Activated CD4-positive, alpha-beta T cell treated with anti-CD3 and anti-CD28 coated beads, Interleukin-2, amount 10 ng/mL, durations not matched to agents 7 days and 5 days (primary cell): ENCODE results near the gene TDRD9. TPM values are rescaled to one million over a fixed set of nuclear protein-coding genes. Genes with fewer than 3 reads are reported as not detected.
A peak's percentile ranks its signal among the peaks of the same experiment; 100 is the strongest.

ENCODE experiments used
- CTCF ChIA-PET: fragments of 350-600 bp; sonication (Branson Sonifier 250); formaldehyde crosslinking; loops from one replicate; lab custom pipeline; 2021; ENCODE audit warnings: antibody characterized with exemption; lab: Charles Lee
- POLR2A ChIA-PET: fragments of 350-600 bp; sonication (Branson Sonifier 250); formaldehyde crosslinking; loops from one replicate; lab custom pipeline; 2021; ENCODE audit warnings: antibody characterized with exemption; lab: Charles Lee
- DNase-seq: peaks from one replicate; pipeline ENCODE4 v3.0.0-alpha.2; 2020
- H3K27ac Mint-ChIP-seq: one replicate; pipeline ENCODE4 v1.8.0; 2021; ENCODE audit warnings: mild to moderate bottlenecking, moderate library complexity, mixed read lengths
- H3K27me3 Mint-ChIP-seq: one replicate; pipeline ENCODE4 v1.8.0; 2021; ENCODE audit warnings: mixed read lengths
- H3K36me3 Mint-ChIP-seq: one replicate; pipeline ENCODE4 v1.8.0; 2021; ENCODE audit warnings: low read depth, mixed read lengths
- H3K4me1 Mint-ChIP-seq: one replicate; pipeline ENCODE4 v1.8.0; 2021; ENCODE audit warnings: mixed read lengths
- H3K4me3 Mint-ChIP-seq: one replicate; pipeline ENCODE4 v1.8.0; 2021; ENCODE audit warnings: mild to moderate bottlenecking, moderate library complexity, mixed read lengths
- H3K9me3 Mint-ChIP-seq: one replicate; pipeline ENCODE4 v1.8.0; 2021; ENCODE audit warnings: mixed read lengths
- total RNA-seq, 2 experiments: library from RNA; stranded (reverse); gene quantifications; one replicate each; pipeline ENCODE4 v1.2.3, GENCODE V29; 2021

TDRD9 gene, protein sequence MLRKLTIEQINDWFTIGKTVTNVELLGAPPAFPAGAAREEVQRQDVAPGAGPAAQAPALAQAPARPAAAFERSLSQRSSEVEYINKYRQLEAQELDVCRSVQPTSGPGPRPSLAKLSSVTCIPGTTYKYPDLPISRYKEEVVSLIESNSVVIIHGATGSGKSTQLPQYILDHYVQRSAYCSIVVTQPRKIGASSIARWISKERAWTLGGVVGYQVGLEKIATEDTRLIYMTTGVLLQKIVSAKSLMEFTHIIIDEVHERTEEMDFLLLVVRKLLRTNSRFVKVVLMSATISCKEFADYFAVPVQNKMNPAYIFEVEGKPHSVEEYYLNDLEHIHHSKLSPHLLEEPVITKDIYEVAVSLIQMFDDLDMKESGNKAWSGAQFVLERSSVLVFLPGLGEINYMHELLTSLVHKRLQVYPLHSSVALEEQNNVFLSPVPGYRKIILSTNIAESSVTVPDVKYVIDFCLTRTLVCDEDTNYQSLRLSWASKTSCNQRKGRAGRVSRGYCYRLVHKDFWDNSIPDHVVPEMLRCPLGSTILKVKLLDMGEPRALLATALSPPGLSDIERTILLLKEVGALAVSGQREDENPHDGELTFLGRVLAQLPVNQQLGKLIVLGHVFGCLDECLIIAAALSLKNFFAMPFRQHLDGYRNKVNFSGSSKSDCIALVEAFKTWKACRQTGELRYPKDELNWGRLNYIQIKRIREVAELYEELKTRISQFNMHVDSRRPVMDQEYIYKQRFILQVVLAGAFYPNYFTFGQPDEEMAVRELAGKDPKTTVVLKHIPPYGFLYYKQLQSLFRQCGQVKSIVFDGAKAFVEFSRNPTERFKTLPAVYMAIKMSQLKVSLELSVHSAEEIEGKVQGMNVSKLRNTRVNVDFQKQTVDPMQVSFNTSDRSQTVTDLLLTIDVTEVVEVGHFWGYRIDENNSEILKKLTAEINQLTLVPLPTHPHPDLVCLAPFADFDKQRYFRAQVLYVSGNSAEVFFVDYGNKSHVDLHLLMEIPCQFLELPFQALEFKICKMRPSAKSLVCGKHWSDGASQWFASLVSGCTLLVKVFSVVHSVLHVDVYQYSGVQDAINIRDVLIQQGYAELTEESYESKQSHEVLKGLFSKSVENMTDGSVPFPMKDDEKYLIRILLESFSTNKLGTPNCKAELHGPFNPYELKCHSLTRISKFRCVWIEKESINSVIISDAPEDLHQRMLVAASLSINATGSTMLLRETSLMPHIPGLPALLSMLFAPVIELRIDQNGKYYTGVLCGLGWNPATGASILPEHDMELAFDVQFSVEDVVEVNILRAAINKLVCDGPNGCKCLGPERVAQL (N-terminal part only)
- under 1 TPM; 0.60 to 0.62 TPM for total RNA-seq

DNA sequence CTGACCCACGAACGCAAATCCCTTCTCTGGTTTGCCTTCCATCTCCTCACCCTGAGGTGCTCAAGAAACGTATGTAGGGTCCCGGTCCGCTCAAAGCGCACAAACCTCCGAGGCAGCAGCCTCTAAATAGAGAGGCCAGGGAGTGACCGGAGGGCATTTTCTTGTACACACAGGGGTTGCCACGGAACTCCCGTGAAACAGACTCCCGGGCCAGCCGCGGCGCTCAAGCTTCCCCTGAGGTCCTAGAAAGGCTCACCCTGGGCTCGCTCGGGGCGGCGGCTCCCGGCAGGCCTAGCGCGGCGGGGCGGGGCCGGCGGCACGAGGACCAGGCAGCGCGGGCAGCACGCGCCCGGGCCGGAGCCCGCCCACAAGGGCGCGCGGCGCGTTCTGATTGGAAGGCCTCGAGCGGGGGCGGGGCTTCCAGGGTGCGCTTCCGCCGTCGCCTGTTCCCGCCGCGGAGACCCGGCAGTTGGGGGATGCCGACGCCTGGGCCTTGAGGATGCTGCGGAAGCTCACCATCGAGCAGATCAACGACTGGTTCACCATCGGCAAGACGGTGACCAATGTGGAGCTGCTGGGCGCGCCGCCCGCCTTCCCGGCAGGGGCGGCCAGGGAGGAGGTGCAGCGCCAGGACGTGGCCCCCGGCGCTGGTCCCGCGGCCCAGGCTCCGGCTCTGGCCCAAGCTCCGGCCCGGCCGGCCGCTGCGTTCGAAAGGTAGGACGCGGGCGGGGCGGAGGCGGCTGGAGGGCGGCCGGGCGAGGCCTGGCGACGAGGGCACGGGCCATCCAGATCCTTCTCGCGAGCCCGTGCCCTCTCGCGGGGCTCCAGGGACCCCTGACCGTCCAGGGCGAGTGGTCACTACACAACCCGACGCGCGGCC is at the start of gene TDRD9:
Gene TDRD9 (plus strand): TSS at position 446 of the 880 bp plus-strand sequence. CDS start 54 bp downstream, at position 500.
- Mint-ChIP-seq H3K36me3 (no peaks in the 10 kb centered on the region), H3K9me3 (no peaks in the 10 kb centered on the region), H3K27ac (no peak within 1 kb of the TSS), H3K4me3 (no peak within 1 kb of the TSS), H3K4me1 (no peaks in the 10 kb centered on the region), H3K27me3 (peaks cover 7% of the 10 kb centered on the region)
- ChIA-PET POLR2A (no interaction called here), CTCF (interaction anchor here (1.0 kb wide), 1 partner anchor 18 kb away, joined by 4 read pairs; no protein-coding TSS in a partner anchor)
- DNase-seq: no peak

DNA sequence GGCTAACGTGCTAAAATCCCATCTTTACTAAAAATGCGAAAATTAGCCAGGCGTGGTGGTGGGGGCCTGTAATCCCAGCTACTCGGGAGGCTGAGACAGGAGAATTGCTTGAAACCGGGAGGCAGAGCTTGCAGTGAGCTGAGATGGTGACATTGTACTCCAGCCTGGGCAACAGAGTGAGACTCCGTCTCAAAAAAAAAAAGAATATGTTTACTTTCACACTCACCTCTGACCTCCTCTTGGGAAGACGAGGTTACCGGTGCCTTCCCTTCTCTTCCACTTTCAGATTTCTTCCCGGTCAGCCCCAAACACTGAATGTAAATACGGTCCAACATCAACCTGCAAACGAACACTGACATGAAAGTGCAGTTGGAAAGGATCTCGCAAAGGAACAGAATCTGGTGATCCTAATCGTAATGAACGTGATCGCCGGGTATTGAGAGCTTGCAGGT is 49.1 kb upstream of the TDRD9 start:
- no peak for DNase-seq
- peak overlapping the region; percentile 19 for H3K4me3 Mint-ChIP-seq
- no peaks in the 10 kb centered on the region for H3K36me3 Mint-ChIP-seq
- H3K4me1 Mint-ChIP-seq: peaks cover 19% of the 10 kb centered on the region
- H3K9me3 Mint-ChIP-seq: no peaks in the 10 kb centered on the region
- peak overlapping the region; percentile 50 for H3K27ac Mint-ChIP-seq
- ChIA-PET CTCF (interaction anchor here (0.5 to 1.6 kb wide), 4 partner anchors 25 to 1224 kb away, joined by 3 to 6 read pairs (median 3); no protein-coding TSS in a partner anchor), POLR2A (no interaction called here)
- H3K27me3 Mint-ChIP-seq: no peaks in the 10 kb centered on the region

- Mint-ChIP-seq H3K27me3 (no peaks in the 10 kb centered on the region), H3K4me3 (peak overlapping the region; percentile 41), H3K9me3 (no peaks in the 10 kb centered on the region), H3K36me3 (no peaks in the 10 kb centered on the region), H3K27ac (peak overlapping the region; percentile 50), H3K4me1 (peaks cover 18% of the 10 kb centered on the region)
- no peak for DNase-seq
- ChIA-PET POLR2A (no interaction called here), CTCF (interaction anchor here (0.6 to 1.8 kb wide), 3 partner anchors 21 to 27 kb away, joined by 3 to 6 read pairs (median 3); no protein-coding TSS in a partner anchor)
These were observed 48.5 kb upstream of the TDRD9 start for GRCh38 chr14:103879570-103880347.

GRCh38 chr14:103880348-103881267 is 47.6 kb upstream of the TDRD9 start:
- DNase-seq: no peak
- Mint-ChIP-seq H3K9me3 (no peaks in the 10 kb centered on the region), H3K36me3 (no peaks in the 10 kb centered on the region), H3K4me1 (peaks cover 14% of the 10 kb centered on the region), H3K27me3 (no peaks in the 10 kb centered on the region), H3K27ac (no peak overlapping the region), H3K4me3 (peak overlapping the region; percentile 41)
- ChIA-PET CTCF (interaction anchor here (0.6 to 1.8 kb wide), 3 partner anchors 20 to 26 kb away, joined by 3 to 6 read pairs (median 3); no protein-coding TSS in a partner anchor), POLR2A (no interaction called here)

- CTCF ChIA-PET: interaction anchor here (1.2 to 1.8 kb wide), 2 partner anchors 19 to 40 kb away, joined by 3 to 6 read pairs; a partner anchor contains a TSS
- POLR2A ChIA-PET: no interaction called here
- Mint-ChIP-seq H3K4me3 (no peak overlapping the region), H3K27ac (no peak overlapping the region), H3K4me1 (peaks cover 14% of the 10 kb centered on the region), H3K36me3 (no peaks in the 10 kb centered on the region), H3K9me3 (no peaks in the 10 kb centered on the region), H3K27me3 (no peaks in the 10 kb centered on the region)
- no peak for DNase-seq
These were observed 46.7 kb upstream of the TDRD9 start for GRCh38 chr14:103881268-103882201.

DNA sequence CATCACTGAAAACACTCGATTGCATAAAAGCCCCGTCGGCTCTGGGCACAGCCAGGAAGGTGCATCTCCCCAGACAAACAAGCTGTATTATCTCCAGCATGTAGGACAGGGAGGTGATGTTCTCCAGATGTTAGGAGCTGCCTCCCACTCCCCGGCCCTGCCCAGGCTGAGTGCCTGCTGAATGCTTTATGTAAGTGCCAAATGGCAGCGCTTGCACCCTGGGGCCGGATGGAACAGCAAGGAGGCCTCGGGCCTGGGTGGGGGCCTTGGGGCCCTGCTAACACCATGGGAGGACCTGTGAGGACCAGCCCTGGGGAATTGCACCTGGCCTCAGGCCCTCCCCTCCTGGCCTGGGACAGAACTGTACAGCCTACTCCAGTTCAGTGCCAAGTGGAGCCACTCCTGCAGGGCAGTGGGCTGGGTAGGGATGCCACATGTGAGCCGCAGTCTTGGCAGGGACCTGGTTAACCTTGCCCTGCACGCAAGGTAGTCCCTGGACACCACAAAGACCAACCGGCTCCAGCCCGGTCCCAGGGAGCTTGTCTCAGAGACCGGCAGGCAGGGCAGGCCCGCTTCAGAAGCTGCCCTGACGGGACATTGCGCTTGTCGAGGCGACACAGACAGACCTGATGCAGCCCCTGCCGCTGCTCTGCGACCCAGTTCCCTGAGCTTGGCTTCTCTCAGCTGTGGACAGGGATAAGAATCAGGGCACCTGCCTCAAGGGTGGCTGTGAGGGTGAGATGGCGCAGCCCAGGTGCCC is 45.6 kb upstream of the TDRD9 start:
- Mint-ChIP-seq H3K36me3 (no peaks in the 10 kb centered on the region), H3K4me1 (peaks cover 14% of the 10 kb centered on the region), H3K9me3 (no peaks in the 10 kb centered on the region), H3K27me3 (no peaks in the 10 kb centered on the region), H3K4me3 (no peak overlapping the region), H3K27ac (no peak overlapping the region)
- ChIA-PET POLR2A (no interaction called here), CTCF (interaction anchor here (1.2 kb wide), 1 partner anchor 38 kb away, joined by 3 read pairs; a partner anchor contains a TSS)
- no peak for DNase-seq

GRCh38 chr14:103883263-103883523 is 45.1 kb upstream of the TDRD9 start:
- Mint-ChIP-seq H3K27ac (no peak overlapping the region), H3K4me1 (peaks cover 14% of the 10 kb centered on the region), H3K9me3 (no peaks in the 10 kb centered on the region), H3K36me3 (no peaks in the 10 kb centered on the region), H3K4me3 (no peak overlapping the region), H3K27me3 (no peaks in the 10 kb centered on the region)
- ChIA-PET POLR2A (no interaction called here), CTCF (no interaction called here)
- no peak for DNase-seq

DNA sequence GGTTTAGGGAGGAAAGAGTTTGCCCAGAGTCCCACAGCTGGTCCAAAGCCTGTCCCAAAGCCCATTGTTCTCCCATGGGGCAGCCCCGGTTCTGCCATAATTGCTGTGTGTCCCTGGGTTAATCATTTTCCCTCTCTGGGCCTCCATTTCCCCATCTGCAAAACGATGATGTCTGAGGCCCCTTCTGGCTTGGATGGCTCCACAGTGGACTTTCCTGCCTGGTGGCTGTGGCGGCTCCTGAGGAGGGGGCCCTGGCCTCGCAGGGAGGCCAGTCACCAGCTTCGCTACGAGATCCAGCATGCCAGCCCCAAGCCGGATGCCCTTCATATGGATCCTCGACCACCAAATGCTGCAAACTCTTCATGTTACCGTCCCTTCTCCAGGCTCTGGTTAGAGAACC is 43.4 kb upstream of the TDRD9 start:
- H3K27me3 Mint-ChIP-seq: no peaks in the 10 kb centered on the region
- H3K4me3 Mint-ChIP-seq: no peak overlapping the region
- POLR2A ChIA-PET: no interaction called here
- peaks cover 6% of the 10 kb centered on the region for H3K4me1 Mint-ChIP-seq
- H3K27ac Mint-ChIP-seq: no peak overlapping the region
- no peaks in the 10 kb centered on the region for H3K36me3 Mint-ChIP-seq
- no peak for DNase-seq
- CTCF ChIA-PET: interaction anchor here (0.9 kb wide), 1 partner anchor 18 kb away, joined by 3 read pairs; no protein-coding TSS in a partner anchor
- H3K9me3 Mint-ChIP-seq: no peaks in the 10 kb centered on the region

DNA sequence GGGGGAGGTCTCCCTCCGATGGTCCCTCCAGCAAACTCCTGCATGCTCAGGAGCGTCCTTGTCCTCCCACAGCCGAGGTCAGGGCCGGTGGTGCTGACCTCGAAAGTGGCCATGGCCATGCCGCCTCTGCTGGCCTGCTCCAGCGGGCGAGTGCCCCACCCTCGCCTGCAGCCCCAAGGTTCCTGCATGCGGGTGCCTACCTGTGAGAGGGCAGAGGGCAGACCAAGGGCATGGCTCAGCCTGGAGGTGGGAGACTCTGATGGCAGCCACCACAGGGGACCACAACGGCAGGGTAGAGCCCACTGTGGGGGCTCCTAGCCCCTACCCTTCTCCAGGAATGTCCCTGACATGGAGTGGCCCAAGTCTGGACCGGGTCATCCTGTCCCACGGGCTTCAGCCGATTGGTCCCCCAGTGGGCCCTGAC is 42.7 kb upstream of the TDRD9 start:
- Mint-ChIP-seq H3K36me3 (no peaks in the 10 kb centered on the region), H3K4me3 (no peak overlapping the region), H3K27me3 (no peaks in the 10 kb centered on the region), H3K4me1 (no peaks in the 10 kb centered on the region), H3K9me3 (no peaks in the 10 kb centered on the region), H3K27ac (no peak overlapping the region)
- POLR2A ChIA-PET: no interaction called here
- no peak for DNase-seq
- CTCF ChIA-PET: interaction anchor here (0.6 kb wide), 1 partner anchor 258 kb away, joined by 3 read pairs; no protein-coding TSS in a partner anchor
